ENCODE results near the gene PRICKLE1. TPM values are rescaled to one million over a fixed set of nuclear protein-coding genes. Genes with fewer than 3 reads are reported as not detected.

The PRICKLE1 gene
- total RNA-seq, 1 experiment from 2014 or later: 20.1 TPM

GRCh38 chr12:42584651-42585111 is 4.9 kb downstream of the PRICKLE1 start:
- peaks cover 12% of the 10 kb centered on the region for H3K4me1 ChIP-seq (ENCODE audit: control insufficient read depth, insufficient read depth, low read length)
- in situ Hi-C loops (cut with HindIII; ENCODE audit: low pct_unique_long_range_greater_than_20kb, low sequenced_read_pairs): no loop called here
- H3K4me3 ChIP-seq (ENCODE audit: low read depth in 2 of 2, low read length in 2 of 2): no peak overlapping the region
- BruUV-seq (replicated peaks): no TSS peak
- H3K9me3 ChIP-seq (ENCODE audit: control insufficient read depth, insufficient read depth, low read depth, low read length): no peaks in the 10 kb centered on the region
- intact Hi-C loops (cut with micrococcal nuclease; ENCODE audit: unreplicated experiment): loop anchor here (5.0 kb wide), 1 partner anchor 698 kb away; no protein-coding TSS in a partner anchor
- H3K27ac ChIP-seq (ENCODE audit: low read length): no peak overlapping the region; the same call in 1 of the 2 replicates
- no peak for ATAC-seq
- peaks cover 9% of the 10 kb centered on the region; the same call in 1 of the 2 replicates for H3K27me3 ChIP-seq (ENCODE audit: control insufficient read depth, insufficient read depth, low read length)
- no peaks in the 10 kb centered on the region for H3K36me3 ChIP-seq (ENCODE audit: control insufficient read depth, insufficient read depth, low read length)
- CTCF ChIA-PET: no interaction called here
- no peak for TF ChIP-seq CTCF (IDR thresholded peaks at IDR 0.05)
- no peak for TF ChIP-seq POLR2AphosphoS5 (IDR thresholded peaks at IDR 0.05; ENCODE audit: low read depth, low read length)
- TF ChIP-seq REST (IDR thresholded peaks at IDR 0.05; ENCODE audit: insufficient read depth in 1 of 2, low read depth in 2 of 2, low read length in 1 of 2): no peak
- no peak for TF ChIP-seq SIN3A (IDR thresholded peaks at IDR 0.05; ENCODE audit: borderline replicate concordance, insufficient read depth, low read depth, low read length)
- TF ChIP-seq TCF7L2 (IDR thresholded peaks at IDR 0.05; ENCODE audit: low read depth, low read length): no peak
- POLR2A ChIA-PET: no interaction called here
- no peak for DNase-seq (ENCODE audit: low read depth, low spot score)

- Histone ChIP-seq H3K9me3 (ENCODE audit: control insufficient read depth, insufficient read depth, low read depth, low read length) (no peaks in the 10 kb centered on the region), H3K4me1 (ENCODE audit: control insufficient read depth, insufficient read depth, low read length) (peaks cover 22% of the 10 kb centered on the region), H3K36me3 (ENCODE audit: control insufficient read depth, insufficient read depth, low read length) (no peaks in the 10 kb centered on the region), H3K4me3 (ENCODE audit: low read depth in 2 of 2, low read length in 2 of 2) (no peak overlapping the region), H3K27ac (ENCODE audit: low read length) (no peak overlapping the region), H3K27me3 (ENCODE audit: control insufficient read depth, insufficient read depth, low read length) (peaks cover 9% of the 10 kb centered on the region; the same call in 1 of the 2 replicates)
- POLR2A ChIA-PET: no interaction called here
- TF ChIP-seq REST (IDR thresholded peaks at IDR 0.05; ENCODE audit: insufficient read depth in 1 of 2, low read depth in 2 of 2, low read length in 1 of 2) (no peak), TCF7L2 (IDR thresholded peaks at IDR 0.05; ENCODE audit: low read depth, low read length) (no peak), SIN3A (IDR thresholded peaks at IDR 0.05; ENCODE audit: borderline replicate concordance, insufficient read depth, low read depth, low read length) (no peak), CTCF (IDR thresholded peaks at IDR 0.05) (no peak)
- in situ Hi-C loops (cut with HindIII; ENCODE audit: low pct_unique_long_range_greater_than_20kb, low sequenced_read_pairs) (no loop called here), intact Hi-C loops (cut with micrococcal nuclease; ENCODE audit: unreplicated experiment) (no loop called here)
- ATAC-seq: no peak
- CTCF ChIA-PET: no interaction called here
- no peak for DNase-seq (ENCODE audit: low read depth, low spot score)
- no TSS peak for BruUV-seq (replicated peaks)
Observed at GRCh38 chr12:42583016-42583415, 6.5 kb downstream of the PRICKLE1 start.
